Glomerular visceral epithelial cell (primary cell): Measurements from ENCODE around the gene SCTR.
A peak's percentile ranks its signal among the peaks of the same experiment; 100 is the strongest.
"Not testable (repeated sequence)": the region's sequence is repeated elsewhere in the genome, so short reads cannot be mapped to it uniquely, and the experiment has no call there.

Source experiments
- DNase-seq: peaks from one replicate; pipeline ENCODE4 v3.0.0-alpha.2; 2016; ENCODE audit errors: extremely low spot score

Gene SCTR

GRCh38 chr2:119409506-119409905 lies 114.8 kb downstream of the SCTR start:
- no peak for DNase-seq

GRCh38 chr2:119408221-119408619 lies 116.1 kb downstream of the SCTR start:
- DNase-seq = no peak

- DNase-seq = peak; percentile 70
Measured at GRCh38 chr2:119407430-119408220, 116.7 kb downstream of the SCTR start.

GRCh38 chr2:119405151-119405550 lies 119.1 kb downstream of the SCTR start:
- DNase-seq = no peak

GRCh38 chr2:119403618-119404017 lies 120.7 kb downstream of the SCTR start:
- not testable (repeated sequence) for DNase-seq

GRCh38 chr2:119402645-119403560 lies 121.4 kb downstream of the SCTR start:
- DNase-seq = no peak

- DNase-seq = no peak
Measured at GRCh38 chr2:119402106-119402505, 122.2 kb downstream of the SCTR start.

- no peak for DNase-seq
Measured at GRCh38 chr2:119397196-119397595, 127.1 kb downstream of the SCTR start.

GRCh38 chr2:119393971-119394748 lies 130.1 kb downstream of the SCTR start:
- DNase-seq = no peak
